A172 (cell line): ENCODE data around the gene C8A. TPM values are rescaled to one million over a fixed set of nuclear protein-coding genes. Genes with fewer than 3 reads are reported as not detected.

Experiments
- DNase-seq: peaks from one replicate; pipeline ENCODE4 v3.0.0-alpha.2; 2015; ENCODE audit warnings: low spot score
- total RNA-seq: library from RNA; depleted of rRNA; stranded (reverse); fragments of >200 nt; shearing (Covaris generic); gene quantifications from 2 replicates; pipeline ENCODE4 v1.2.3, GENCODE V29; 2014; rRNA removed

The C8A gene
- total RNA-seq, 1 experiment from 2014 or later = not detected

DNA sequence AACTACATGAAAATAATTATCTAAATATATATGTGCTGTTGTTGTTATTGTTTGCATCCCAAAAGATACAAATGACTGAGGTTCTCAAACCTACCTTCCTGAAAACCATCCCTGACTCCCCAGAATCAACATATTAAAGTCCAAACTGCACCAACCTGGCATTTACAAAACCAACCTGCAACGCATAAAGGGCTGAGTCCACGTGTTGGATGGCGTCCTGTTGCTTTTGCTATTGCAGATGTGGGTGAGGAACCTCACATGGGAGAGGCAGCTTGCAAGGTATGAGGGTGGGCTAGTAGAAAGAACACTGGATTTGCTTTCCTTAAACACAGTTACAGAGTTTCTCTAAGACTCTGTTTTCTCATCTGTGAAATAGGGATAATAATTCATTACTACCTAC lies 112.8 kb downstream of the C8A start:
- DNase-seq = no peak

Other genes starting within 250 kb of the C8A start
- gene PRKAA2, start 209.5 kb upstream of the C8A start, total RNA-seq = 4.0 and 4.8 TPM in 2 replicates
- gene FYB2, start 35.4 kb upstream of the C8A start, total RNA-seq = 0.14 TPM in 1 of 2 replicates, not detected in the other
- gene C8B, start 111.2 kb downstream of the C8A start, total RNA-seq = not detected in 2 replicates